ENCODE measurements around the gene GLI1. TPM values are rescaled to one million over a fixed set of nuclear protein-coding genes. Genes with fewer than 3 reads are reported as not detected.

Gene GLI1
- total and polyA plus RNA-seq, 2 of the 13 experiments (the other 11 are each of a cell fraction or from before 2014, with no cell fraction given): 0.09 to 0.20 TPM

DNA sequence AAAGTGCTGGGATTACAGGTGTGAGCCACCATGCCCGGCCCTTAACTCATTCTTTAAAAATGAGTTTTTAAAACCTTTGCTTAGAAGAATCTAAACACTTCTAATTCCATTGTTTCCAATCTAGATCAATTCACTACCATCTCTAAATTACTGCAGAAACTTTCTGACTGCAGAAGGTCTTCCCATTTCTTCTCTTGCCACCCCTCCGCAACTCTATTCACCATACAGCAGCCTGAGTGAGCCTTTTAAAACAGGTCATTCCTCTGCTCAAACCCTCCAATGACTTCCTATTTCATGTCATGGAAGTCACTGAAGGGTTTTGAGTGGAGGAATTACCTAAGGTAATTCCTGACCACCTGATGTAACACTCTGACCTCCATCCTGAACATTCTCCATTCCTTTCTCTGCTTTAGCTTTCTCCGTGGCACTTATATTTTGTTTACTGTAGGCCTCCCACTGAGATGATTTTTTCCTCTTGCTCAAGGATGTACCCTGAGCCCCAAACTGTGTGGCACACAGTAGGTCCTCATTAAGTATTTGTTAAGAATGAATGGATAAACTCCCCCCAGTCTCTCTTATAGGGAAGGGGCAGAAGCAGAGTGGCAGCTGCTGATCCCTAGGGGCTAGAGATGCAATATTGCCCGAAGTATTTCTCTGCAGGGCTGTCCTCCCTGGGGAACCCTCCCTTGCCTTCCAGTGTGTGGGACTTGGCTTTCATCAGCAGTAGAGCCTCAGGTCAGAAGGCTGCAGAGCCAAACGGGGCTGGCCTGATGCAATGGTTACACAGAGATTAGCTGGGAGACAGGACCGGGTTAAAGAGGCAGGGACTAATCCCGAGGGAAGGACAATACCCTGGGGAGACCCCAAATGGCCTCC, 59.6 kb downstream of the GLI1 start (continued):
- TF ChIP-seq, protein P1, sequence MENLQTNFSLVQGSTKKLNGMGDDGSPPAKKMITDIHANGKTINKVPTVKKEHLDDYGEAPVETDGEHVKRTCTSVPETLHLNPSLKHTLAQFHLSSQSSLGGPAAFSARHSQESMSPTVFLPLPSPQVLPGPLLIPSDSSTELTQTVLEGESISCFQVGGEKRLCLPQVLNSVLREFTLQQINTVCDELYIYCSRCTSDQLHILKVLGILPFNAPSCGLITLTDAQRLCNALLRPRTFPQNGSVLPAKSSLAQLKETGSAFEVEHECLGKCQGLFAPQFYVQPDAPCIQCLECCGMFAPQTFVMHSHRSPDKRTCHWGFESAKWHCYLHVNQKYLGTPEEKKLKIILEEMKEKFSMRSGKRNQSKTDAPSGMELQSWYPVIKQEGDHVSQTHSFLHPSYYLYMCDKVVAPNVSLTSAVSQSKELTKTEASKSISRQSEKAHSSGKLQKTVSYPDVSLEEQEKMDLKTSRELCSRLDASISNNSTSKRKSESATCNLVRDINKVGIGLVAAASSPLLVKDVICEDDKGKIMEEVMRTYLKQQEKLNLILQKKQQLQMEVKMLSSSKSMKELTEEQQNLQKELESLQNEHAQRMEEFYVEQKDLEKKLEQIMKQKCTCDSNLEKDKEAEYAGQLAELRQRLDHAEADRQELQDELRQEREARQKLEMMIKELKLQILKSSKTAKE (CRISPR knock-in tag; IDR thresholded peaks at IDR 0.05; ENCODE audit: borderline replicate concordance): no peak
- TF ChIP-seq NR1H2 (CRISPR knock-in tag; IDR thresholded peaks at IDR 0.05; ENCODE audit: borderline replicate concordance, low read depth) (no peak), ARID2 (CRISPR knock-in tag; IDR thresholded peaks at IDR 0.05; ENCODE audit: borderline replicate concordance) (no peak), RXRB (CRISPR knock-in tag; IDR thresholded peaks at IDR 0.05; ENCODE audit: borderline replicate concordance) (no peak), TAF1 (CRISPR knock-in tag; IDR thresholded peaks at IDR 0.05) (0 out of 2 replicates have a peak, but pooled peaks have one; percentile 11), ZNF446 (CRISPR knock-in tag; IDR thresholded peaks at IDR 0.05) (no peak), POLR2A (IDR thresholded peaks at IDR 0.05; ENCODE audit: insufficient read depth in 1 of 2, low read depth in 2 of 2, low read length in 2 of 2) (peak; percentile 12 to 25; a peak in 1 of 4 replicates), HNRNPUL1 (IDR thresholded peaks at IDR 0.05; ENCODE audit: low read depth, low read length) (no peak), ZNF652 (CRISPR knock-in tag; IDR thresholded peaks at IDR 0.05; ENCODE audit: borderline replicate concordance, low read depth) (no peak)
- TF ChIP-seq, protein P2, sequence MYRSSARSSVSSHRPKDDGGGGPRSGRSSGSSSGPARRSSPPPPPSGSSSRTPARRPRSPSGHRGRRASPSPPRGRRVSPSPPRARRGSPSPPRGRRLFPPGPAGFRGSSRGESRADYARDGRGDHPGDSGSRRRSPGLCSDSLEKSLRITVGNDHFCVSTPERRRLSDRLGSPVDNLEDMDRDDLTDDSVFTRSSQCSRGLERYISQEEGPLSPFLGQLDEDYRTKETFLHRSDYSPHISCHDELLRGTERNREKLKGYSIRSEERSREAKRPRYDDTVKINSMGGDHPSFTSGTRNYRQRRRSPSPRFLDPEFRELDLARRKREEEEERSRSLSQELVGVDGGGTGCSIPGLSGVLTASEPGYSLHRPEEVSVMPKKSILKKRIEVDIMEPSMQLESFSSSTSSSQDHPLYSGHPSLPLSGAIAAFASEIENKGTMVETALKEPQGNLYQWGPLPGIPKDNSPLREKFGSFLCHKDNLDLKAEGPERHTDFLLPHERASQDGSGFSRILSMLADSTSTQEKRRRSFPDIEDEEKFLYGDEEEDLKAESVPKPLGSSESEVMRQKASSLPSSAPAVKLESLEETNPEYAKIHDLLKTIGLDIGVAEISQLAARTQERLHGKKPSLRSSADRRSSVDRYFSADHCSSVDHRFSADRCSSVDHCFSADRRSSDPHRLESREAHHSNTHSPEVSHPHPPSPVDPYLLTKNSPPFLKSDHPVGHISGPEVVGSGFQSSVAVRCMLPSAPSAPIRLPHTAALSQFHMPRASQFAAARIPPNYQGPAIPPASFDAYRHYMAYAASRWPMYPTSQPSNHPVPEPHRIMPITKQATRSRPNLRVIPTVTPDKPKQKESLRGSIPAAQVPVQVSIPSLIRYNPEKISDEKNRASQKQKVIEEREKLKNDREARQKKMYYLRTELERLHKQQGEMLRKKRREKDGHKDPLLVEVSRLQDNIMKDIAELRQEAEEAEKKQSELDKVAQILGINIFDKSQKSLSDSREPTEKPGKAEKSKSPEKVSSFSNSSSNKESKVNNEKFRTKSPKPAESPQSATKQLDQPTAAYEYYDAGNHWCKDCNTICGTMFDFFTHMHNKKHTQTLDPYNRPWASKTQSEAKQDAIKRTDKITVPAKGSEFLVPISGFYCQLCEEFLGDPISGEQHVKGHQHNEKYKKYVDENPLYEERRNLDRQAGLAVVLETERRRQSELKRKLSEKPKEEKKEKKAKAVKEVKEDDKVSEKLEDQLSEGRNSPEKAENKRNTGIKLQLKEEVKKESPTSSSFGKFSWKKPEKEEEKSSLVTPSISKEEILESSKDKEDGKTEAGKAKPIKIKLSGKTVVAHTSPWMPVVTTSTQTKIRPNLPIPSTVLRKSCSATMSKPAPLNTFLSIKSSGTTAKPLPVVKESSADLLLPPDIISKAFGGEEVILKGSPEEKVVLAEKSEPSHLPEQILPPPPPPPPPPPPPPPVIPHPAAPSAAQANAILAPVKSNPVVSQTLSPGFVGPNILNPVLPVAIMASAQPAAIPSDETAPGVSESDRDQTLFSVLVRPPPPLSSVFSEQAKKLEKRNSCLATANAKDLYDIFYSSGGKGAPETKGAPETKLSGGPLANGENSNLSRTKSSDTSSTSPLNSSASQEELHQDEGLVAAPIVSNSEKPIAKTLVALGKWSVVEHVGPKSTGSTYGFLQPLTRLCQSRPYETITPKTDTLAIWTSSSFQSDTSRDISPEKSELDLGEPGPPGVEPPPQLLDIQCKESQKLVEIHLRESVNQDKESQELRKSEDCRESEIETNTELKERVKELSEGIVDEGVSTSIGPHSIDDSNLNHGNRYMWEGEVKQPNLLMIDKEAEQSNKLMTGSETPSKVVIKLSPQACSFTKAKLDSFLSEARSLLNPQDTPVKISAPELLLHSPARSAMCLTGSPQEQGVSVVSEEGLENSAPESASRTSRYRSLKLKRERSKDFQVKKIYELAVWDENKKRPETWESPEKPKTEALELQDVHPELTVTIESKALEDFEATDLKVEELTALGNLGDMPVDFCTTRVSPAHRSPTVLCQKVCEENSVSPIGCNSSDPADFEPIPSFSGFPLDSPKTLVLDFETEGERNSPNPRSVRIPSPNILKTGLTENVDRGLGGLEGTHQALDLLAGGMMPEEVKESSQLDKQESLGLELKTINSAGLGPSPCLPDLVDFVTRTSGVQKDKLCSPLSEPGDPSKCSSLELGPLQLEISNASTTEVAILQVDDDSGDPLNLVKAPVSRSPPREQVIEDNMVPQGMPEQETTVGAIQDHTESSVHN (CRISPR knock-in tag; IDR thresholded peaks at IDR 0.05): no peak
- TF ChIP-seq, protein P3, sequence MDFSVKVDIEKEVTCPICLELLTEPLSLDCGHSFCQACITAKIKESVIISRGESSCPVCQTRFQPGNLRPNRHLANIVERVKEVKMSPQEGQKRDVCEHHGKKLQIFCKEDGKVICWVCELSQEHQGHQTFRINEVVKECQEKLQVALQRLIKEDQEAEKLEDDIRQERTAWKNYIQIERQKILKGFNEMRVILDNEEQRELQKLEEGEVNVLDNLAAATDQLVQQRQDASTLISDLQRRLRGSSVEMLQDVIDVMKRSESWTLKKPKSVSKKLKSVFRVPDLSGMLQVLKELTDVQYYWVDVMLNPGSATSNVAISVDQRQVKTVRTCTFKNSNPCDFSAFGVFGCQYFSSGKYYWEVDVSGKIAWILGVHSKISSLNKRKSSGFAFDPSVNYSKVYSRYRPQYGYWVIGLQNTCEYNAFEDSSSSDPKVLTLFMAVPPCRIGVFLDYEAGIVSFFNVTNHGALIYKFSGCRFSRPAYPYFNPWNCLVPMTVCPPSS (IDR thresholded peaks at IDR 0.05): no peak
- TF ChIP-seq, protein P4, sequence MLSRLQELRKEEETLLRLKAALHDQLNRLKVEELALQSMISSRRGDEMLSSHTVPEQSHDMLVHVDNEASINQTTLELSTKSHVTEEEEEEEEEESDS (CRISPR knock-in tag; IDR thresholded peaks at IDR 0.05; ENCODE audit: borderline replicate concordance): no peak
- TF ChIP-seq, protein P5, sequence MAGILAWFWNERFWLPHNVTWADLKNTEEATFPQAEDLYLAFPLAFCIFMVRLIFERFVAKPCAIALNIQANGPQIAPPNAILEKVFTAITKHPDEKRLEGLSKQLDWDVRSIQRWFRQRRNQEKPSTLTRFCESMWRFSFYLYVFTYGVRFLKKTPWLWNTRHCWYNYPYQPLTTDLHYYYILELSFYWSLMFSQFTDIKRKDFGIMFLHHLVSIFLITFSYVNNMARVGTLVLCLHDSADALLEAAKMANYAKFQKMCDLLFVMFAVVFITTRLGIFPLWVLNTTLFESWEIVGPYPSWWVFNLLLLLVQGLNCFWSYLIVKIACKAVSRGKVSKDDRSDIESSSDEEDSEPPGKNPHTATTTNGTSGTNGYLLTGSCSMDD (CRISPR knock-in tag; IDR thresholded peaks at IDR 0.05): no peak
- TF ChIP-seq, protein P6, sequence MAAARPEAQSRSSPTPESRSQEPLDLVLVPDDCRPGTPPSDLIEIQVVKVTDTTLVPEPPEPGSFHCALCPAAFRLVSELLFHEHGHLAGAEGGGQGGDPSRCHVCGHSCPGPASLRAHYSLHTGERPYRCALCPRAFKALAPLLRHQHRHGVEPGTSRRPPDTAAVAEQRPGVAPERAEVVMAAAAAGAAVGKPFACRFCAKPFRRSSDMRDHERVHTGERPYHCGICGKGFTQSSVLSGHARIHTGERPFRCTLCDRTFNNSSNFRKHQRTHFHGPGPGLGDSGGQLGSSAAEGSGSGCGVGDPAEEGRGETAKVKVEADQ (CRISPR knock-in tag; IDR thresholded peaks at IDR 0.05; ENCODE audit: borderline replicate concordance): no peak

All from HepG2 (cell line).